Pulmonary artery endothelial cell (primary cell): ENCODE results near the gene CNIH1. TPM values are rescaled to one million over a fixed set of nuclear protein-coding genes. Genes with fewer than 3 reads are reported as not detected.
A peak's percentile ranks its signal among the peaks of the same experiment; 100 is the strongest.
"Not testable (repeated sequence)": the region's sequence is repeated elsewhere in the genome, so short reads cannot be mapped to it uniquely, and the experiment has no call there.

ENCODE experiments used
- DNase-seq: peaks from one replicate; pipeline ENCODE4 v3.0.0-alpha.2; 2011; ENCODE audit warnings: low read depth, low spot score
- total RNA-seq: library from RNA; depleted of rRNA; stranded (reverse); fragments of >200 nt; gene quantifications from 2 replicates; pipeline ENCODE4 v1.2.3, GENCODE V29; 2014

CNIH1 gene
- total RNA-seq, 1 donor from 2014 or later = 101 TPM

DNA sequence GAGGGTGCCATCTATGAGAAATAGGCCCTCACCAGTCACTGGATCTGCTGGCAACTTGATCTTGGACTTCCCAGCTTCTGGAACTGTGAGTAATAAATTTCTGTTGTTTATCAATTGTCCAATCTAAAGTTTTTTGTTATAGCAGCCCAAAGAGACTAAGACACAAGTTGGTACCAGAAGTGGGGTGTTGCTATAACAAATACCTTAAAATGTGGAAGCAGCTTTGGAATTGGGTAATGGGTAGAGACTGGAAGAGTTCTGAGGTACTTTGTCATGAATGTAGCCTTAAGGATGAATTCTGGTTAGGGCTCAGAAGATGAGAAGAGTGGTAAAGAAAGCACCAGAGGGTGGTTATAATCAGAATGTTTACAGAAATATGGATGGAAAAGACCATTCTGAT is 26.1 kb upstream of the CNIH1 start:
- DNase-seq = no peak

DNA sequence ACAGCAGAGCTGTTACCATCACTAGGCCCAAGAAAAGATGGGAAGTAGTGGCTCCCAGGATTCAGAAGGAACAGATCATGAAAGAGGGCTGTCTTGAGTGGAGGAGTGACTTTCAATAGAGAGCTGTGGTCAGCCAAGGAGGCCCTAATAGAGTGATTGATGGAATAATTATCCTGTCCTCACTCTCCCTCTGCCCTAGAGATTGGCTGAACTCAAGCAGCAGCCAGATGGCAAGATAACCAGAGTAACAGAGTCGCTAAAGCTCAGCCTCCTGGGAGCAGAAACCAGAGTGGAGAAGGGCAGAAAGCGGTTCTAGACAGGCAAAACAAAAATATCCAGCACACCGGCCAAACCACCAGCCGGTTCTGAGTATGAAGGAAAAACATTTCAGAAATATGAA is 24.5 kb upstream of the CNIH1 start:
- no peak for DNase-seq

DNA sequence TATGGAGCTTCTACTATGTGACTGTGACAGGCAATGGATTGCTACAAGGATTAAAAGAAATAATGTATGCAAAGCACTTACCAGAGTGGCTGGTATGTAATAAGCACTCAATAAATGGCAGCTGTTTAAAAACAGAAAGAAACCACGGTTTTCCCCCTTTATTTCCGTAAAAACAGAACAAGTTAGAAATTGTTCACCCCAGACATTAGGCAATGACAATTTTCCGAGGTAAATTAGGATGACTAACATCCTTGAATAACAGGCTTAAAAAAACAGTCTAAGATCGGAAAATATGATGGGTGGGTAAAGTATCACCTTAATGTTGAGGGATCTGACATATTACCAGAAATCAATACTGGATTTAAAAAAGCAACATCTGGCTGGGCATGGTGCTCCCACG is 20.9 kb upstream of the CNIH1 start:
- no peak for DNase-seq

DNA sequence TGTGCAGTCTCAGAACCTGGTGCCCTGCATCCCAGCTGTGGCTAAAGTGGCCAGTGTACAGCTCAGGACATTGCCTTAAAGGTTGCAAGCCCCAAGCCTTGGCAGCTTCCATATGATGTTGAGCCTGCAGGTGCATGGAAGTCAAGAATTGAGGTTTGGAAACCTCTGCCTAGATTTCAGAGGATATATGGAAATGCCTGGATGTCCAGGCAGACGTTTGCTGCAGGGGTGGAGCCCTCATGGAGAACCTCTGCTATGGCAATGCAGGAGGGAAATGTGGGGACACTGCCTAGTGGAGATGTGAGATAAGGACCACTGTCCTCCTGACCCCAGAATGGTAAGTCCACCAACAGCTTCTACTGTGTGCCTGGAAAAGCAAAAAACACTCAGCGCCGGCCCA is 17.9 kb upstream of the CNIH1 start:
- no peak for DNase-seq

DNA sequence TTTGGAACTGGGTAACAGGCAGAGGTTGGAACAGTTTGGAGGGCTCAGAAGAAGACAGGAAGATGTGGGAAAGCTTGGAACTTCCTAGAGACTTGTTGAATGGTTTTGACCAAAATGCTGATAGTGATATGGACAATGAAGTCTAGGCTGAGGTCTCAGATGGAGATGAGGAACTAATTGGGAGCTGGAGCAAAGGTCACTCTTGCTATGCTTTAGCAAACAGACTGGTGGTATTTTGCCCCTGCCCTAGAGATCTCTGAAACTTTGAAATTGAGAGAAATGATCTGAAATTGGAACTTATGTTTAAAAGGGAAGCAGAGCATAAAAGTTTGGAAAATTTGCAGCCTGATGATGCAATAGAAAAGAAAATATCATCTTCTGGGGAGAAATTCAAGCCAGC is 17.4 kb upstream of the CNIH1 start:
- not testable (repeated sequence) for DNase-seq

DNA sequence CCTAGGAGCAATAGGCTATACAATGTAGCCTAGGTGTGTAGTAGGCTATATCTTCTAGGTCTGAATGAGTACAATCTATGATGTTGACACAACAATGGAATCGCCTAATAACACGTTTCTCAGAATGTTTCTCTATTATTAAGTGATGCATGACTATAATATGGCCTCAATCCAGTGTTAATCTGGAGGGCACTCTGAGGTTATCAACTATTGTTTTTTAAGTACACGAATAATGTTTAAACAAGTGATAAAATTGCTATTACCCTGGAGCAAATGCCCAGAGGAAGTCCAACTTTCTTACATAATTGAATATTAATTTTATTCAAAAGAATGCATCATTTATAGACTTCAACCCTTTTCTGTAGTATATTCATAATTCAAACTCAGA is 16.4 kb upstream of the CNIH1 start:
- DNase-seq = no peak

DNA sequence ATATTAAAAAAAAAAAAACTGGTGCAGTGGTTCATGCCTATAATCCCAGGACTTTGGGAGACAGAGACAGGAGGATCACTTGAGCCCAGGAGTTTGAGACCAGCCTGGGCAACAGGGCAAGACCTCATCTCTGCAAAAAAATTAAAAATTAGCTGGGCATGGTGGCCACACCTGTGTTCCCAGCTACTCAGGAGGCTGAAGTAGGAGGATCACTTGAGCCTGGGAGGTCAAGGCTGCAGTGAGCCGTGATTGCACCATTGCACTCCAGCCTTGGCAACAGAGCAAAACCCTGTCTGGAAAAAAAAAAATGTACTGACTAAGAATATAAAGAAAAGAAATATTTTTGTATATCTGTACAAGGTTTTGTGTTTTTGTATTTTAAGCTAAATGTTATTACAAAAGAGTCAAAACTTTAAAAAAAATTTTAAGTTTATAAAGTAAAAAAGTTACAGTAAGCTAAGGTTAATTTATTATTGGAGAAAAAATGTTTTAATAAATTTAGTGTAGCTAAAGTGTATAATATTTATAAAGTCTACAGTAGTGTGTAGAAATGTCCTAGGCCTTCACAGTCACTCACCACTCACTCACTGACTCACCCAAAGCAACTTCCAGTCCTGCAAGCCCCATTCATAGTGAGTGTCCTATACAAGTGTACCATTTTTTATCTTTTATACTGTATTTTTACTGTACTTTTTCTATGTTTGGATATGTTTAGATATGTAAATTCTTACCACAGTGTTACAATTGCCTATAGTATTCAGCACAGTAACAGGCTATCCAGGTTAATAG is 15.8 kb upstream of the CNIH1 start:
- not testable (repeated sequence) for DNase-seq

DNA sequence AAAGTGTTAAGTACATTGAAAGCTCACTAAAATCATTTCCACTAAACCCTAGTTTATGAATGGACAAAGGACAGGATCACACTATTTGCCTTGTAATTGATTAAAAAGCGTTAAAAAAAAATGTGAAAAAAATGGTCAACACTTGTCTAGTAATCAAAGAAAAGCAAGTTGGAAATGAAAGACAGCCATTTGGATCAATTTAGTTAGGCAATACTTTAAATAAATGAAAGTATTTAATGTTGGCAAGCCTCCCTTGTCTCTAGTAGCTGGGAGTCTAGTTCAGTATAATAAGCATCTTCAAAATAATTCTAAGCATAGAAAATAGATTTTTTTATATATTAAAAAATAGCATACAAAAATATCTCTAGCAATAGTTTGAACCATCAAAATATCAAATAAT is 14.2 kb upstream of the CNIH1 start:
- DNase-seq = no peak

DNA sequence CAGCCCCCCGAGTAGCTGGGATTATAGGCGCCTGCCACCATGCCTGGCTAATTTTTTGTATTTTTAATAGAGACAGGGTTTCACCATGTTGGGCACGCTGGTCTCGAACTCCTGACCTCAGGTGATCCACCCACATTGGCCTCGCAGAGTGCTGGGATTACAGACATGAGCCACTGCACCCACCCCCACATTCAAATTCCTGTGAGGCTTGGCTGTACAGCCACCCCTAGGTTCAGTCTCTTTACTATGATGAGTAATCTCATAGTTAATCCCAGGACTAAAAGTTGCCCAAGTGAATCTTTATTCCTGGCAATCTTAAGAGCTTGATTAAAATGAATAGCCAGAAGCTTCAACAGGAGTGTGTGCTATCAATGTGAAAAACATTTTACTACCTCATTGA is 12.8 kb upstream of the CNIH1 start:
- DNase-seq = not testable (repeated sequence)

DNA sequence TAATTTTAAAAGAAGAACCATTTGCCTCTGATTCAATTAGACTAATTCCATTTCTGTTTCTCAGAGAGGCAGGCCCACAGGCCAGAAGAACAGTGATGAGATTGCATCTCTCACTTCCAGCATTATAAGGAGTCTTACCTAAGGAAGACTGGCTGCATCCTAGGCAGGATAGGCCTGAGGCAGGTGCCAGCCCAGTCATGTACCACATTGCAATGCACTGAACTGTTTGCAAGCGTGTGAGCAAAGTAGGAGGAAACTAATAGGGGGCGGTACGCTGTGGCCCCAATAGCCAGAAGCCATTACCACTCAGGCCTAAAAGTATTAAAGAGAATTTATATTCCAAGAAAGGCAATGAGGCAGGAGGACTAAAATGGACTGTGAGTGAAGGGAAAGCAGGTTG is 12.1 kb upstream of the CNIH1 start:
- DNase-seq = no peak

DNA sequence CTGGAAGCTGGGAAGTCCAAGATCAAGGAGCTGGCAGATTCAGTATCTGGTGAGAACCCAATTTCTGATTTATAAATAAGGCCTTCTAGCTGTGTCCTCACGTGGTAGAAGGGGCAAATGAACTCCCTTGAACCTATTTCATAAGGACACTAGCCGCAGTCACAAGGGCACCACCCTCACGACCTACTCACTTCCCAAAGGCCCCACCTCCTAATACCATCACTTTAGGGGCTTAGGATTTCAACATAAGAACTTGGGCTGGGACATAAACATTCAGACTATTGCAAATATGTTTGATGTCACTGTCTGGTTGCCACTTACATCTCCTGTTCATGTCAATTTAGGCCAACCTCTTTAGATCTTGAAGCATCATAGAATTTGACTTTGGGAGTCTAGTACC is 10.8 kb upstream of the CNIH1 start:
- no peak for DNase-seq

DNA sequence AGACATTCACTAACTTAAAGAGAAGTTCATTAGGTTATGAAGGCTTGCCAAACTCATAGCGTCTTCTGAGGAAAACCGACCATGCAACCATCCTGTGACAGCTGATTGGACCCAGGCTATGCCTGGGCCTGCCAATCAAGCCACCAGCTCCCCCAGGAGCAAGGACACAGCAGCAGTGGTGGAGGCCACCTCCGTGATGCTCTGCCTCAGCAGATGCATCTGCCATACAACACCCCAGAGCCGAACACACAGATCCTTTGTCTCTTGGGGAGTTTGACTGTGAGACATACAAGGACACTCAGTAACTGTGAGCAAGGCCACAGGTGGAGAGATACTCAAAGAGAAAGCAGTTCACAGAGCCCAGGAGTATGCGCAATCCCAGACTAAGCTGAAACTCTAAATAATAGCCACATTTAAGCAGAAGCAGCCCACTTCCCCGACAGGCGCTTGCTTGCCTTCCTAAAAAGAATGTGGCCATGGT is 10.0 kb upstream of the CNIH1 start:
- no peak for DNase-seq

DNA sequence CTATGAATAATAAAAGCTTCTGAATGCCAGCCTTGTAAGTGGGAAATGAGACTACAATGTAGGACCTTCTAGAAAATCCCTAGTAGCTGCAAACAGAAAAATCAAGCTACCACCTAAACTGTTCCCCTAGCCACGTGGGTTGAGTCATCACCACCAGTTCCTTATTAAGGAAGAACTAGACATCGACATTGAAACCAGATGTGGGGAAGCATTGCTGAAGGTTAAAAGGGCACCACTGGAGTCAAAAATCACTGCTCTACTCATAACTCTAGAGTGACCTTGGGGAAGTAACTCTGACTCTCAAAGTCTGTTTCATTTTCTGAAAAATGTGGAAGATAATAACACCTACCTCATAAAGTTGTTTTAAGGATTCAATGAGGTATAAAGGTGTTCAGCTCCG is 9.4 kb upstream of the CNIH1 start:
- no peak for DNase-seq

DNA sequence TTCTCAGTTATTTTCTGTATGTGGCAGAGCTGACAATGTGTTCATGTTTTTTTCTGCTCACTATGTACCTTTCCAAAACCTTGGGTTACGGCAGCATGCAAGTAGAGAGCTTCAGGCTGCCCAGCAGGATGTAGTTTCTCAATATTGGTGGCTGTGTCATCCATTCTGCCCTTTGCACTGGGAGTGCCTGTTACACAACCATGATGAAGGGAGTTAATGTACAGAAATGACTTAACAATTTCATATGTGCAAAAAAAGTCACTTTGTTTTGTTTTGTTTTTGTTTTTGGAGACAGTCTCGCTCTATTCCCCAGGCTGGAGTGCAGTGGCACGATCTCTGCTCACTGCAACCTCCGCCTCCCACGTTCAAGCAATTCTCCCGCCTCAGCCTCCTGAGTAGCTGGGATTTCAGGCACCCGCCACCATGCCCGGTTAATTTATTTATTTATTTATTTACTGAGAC is 6.1 kb upstream of the CNIH1 start:
- no peak for DNase-seq

DNA sequence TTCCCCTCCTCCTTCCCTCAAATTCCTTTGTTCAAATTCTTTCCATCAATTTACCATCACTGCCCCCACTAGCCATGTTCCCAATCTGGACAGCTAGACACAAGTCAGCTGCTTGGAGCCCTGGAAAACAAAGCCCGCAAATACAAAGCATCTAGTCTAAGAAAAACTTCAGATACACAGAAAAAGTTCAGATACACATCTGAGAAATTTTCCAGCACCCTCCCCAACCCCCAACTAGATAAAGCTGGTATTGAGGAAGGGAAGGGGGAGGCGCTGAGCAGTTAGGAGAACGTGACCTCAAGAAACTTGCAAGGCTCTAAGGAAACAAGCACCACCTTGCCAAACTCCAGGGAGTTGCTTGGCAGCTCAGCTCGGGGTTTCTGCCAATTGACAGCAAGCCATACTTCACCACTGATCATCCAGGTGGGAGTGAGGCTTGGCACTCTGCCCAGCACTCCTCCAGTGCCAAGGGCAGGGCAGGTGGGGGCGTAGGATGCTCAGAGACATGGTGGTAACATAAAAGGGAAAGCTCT is 5.1 kb upstream of the CNIH1 start:
- DNase-seq = no peak

DNA sequence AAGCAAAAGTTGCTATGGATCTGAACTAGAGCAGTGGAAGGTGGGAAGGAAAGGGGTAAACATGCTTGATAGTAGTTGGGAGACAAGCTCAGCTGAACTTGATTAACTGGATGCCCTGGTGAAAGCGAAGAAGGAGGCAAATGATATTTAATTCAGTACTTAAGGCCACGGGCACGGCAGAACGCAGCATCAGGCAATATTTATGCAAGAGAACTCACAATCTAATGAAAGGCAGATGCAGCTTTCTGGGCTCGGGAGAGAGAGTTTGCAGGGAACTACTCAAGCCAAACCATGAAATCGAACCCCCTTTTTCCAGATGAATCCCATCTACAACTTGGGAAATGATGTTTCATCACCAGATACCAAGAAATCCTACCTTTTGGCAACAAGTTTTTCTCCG is 3.5 kb upstream of the CNIH1 start:
- no peak for DNase-seq

DNA sequence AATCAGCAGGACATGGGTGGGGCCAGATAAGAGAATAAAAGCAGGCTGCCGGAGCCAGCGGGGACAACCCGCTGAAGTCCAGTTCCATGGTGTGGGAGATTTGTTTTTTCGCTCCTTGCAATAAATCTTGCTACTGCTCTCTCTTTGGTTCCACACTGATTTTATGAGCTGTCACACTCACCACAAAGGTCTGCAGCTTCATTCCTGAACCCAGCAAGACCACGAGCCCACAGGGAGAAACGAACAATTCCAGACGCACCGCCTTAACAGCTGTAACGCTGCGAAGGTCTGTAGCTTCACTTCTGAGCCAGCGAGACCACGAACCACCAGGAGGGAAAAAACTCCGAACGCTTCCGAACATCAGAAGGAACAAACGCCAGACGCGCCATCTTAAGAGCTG is 2.8 kb upstream of the CNIH1 start:
- no peak for DNase-seq

DNA sequence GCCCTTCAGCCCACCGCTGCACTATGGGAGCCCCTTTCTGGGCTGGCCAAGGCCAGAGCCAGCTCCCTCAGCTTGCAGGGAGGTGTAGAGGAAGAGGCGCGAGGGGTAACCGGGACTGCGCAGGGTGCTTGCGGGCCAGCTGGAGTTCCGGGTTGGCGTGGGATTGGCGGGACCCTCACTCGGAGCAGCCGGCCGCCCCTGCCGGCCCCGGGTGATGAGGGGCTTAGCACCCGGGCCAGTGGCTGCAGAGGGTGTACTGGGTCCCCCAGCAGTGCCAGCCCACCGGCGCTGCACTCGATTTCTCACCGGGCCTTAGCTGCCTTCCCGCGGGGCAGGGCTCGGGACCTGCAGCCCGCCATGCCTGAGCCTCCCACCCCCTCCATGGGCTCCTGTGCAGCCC is 1.8 kb upstream of the CNIH1 start:
- DNase-seq = not testable (repeated sequence)

DNA sequence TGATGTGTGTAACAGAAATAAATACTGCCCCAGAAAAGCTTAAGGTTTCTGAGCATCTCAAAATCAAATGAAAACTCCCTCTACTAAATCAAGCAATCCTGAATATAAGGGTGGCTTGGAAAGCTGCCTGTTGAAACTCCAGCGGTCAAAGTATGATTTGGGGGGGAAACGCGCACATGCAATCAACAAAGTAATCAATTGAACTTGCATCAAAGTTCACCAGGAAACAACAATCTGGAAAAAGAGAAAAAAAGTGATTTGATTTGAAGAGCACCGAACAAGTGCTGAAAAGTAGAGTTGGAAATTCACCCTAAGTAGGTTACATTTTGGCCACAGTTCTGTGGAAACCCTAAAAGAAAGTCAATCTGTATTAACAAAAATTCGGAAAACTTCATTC is 700 bp downstream of the CNIH1 start:
- no peak for DNase-seq

DNA sequence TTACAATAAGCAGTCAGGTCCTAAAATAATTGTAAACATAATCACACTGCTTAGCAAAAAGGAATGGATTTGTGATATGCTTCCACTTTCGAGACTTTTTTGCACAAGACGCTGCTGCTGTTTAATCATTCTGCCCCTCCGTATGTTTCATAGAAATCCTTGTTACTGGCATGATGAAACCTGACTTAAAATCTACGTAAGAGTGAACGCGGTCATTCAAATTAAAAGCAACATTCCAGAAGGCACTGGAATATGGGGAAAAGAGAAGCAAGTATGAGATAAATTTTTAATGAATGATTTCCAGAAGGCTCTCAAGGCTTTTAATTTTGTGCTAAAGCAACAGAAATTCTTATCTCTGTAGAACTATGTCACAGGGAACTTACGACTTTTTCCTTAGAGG is 1.1 kb downstream of the CNIH1 start:
- DNase-seq = no peak

DNA sequence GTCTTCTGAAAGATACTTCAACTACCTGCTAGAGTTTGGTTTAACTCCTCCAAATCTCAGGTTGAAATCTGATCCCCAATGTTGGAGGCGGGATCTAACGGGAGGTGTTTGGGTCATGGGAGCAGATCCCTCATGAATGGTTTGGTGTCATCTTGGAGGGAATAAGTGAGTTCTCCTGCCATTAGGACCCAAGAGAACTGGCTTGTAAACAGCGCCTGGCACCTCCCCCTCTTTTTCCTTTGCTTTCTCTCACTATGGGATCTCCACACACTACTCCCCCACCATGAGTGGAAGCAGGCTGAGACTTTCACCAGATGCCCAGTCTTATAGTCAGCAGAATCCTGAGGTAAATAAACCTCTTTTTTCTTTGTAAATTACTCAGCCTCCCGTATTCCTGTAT is 2.5 kb downstream of the CNIH1 start:
- no peak for DNase-seq

DNA sequence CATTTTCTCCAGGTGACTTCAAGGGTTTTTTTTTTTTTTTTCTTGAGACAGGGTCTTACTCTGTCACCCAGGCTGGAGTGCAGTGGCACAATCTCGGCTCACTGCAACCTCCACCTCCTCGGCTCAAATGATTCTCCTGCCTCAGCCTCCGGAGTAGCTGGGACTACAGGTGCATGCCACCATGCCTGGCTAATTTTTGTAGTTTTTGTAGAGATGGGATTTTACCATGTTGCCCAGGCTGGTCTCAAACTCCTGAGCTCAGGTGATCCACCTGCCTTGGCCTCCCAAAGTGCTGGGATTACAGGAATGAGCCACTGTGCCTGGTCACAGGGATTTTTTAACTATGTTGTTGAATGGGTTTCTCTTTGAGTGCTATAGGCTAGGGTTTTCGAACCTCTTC is 3.2 kb downstream of the CNIH1 start:
- not testable (repeated sequence) for DNase-seq

DNA sequence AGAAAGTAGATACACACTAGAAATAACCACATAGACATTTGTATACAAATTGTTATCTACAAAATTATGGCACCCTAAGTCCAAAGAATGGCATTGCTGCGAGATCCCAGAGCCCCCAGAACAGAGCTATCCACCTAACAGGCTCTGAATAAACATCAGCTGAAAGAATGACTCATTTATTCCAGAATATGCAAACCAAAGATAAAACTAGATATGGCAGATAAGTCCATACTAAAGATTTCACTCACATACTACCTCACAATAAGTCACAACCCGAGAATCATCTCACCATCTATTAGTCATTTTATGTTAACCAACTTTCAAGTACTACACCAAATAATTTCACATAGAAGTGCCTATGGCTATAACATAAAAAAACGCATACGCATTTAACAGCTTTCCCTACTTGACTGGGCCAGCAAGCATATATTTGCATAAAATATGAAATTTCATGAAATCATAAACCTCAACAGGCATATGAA is 5.6 kb downstream of the CNIH1 start:
- peak; percentile 37 for DNase-seq
